Measurements from ENCODE around the gene GRIK2.

Gene GRIK2

GRCh38 chr6:101921829-101922450, 528.4 kb downstream of the GRIK2 start:
- DNase-seq: no peak

DNA sequence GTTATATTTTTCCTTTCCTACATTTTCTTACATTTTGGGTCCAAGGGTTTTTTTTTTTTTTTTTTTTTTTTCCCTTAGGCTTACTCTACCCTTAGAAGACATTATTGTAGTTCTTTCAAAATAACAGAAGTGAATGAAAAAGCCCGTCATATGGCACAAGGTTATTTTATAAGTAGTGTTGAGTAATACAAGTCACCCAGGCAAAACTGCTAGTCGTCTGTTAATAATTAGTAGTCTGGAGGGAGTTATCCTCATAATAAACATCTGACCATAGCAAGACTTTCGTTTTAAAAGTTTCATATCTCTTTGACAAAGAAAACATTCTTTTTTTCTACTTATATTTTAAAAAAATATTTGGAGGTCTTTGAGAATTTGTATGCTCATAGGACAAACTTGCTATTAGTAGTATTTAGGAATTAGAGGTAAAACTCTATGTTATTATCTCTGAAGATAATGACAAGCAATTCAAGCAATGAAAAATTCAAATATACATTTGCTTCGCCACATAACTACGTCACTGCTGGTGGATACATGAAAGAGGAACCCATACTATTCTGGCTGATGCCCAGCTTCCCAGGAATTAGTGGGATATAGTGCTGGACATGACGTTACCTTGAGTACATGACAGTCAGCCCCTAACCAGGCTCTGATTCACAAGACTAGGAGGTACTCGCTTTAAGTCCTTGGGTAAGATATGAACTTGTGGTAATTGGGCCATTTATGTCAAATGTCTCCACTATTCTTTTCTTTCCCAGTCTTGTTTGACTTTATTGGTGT, 532.8 kb downstream of the GRIK2 start:
- no peak for DNase-seq

GRCh38 chr6:101931766-101932165, 538.3 kb downstream of the GRIK2 start:
- DNase-seq: no peak

- DNase-seq: no peak
Observed at GRCh38 chr6:101932704-101933103, 539.2 kb downstream of the GRIK2 start.

GRCh38 chr6:101935732-101936131, 542.2 kb downstream of the GRIK2 start:
- no peak for DNase-seq

DNA sequence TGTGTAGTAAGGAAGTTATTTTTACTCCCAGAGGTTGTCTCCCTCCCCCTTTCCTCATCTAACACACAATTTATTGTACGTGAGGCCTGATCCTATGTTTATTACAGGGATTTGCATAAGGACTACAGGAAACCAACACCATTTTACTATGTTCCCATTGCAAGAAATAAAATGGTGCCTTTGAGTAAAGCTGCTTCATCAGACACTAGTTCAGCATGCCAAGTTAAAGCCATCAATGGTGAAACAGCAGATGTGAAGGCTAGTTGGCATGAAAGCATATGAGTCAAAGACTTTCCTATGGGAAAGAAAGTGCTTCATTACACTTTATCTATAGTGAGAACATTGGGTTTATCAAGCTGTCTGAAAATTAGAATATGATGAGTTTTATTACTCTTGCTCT, 543.0 kb downstream of the GRIK2 start:
- DNase-seq: no peak

GRCh38 chr6:101937108-101937507, 543.6 kb downstream of the GRIK2 start:
- DNase-seq: no peak

DNA sequence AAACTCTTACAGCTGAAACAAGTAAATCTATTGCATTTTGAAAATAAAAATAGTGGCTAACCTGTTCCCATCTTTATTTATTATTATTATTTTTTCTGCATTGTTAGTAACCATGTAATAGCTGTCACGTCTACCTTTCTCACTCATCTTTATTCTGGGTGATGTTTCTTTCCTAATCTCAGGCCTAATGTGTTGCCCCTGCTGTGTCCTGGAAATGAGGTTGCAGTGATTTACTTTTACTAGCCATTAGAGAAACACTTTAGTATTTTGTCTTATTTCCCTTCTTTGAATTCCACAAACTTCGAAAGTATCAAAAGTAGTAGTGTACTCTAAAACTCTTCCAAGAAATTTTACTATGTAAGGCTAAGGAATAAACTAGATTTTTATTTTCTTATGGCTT, 546.9 kb downstream of the GRIK2 start:
- no peak for DNase-seq

DNA sequence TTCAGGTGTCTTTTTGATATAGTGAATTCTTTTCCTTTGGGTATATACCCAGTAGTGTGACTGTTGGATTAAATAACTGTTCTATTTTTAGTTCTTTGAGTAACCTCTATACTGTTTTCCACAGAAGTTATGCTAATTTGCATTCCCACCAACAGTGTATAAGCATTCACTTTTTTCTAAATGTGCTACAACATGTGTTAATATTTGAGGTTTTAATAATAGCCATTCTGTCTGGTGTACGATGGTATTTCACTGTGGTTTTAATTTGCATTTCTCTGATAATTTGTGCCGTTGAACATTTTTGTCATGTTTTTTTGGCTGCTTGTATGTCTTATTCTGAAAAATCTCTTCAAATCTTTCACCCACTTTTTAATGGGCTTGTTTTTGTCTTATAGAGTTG, 563.5 kb downstream of the GRIK2 start:
- no peak for DNase-seq

GRCh38 chr6:101961357-101961756, 567.8 kb downstream of the GRIK2 start:
- no peak for DNase-seq

- DNase-seq: no peak
Observed at GRCh38 chr6:101980924-101981323, 587.4 kb downstream of the GRIK2 start.

DNA sequence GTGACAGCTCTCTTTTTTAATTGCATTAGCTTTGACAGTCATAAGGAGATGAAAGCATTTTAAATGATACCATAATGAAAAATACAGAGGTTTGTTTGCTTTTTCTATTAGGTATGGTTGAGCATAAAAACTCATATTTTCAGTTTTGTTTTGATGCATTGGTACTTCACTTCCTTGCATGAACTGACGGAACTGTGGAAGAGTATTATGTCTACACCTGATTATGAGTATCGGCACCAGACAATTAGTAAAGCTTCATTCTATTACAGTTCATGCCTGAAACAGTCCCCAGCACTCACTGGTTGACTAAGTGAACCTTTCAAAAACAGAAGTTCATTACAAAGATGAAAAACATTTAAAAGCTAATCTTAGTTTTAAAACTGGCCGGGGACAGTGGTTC, 593.0 kb downstream of the GRIK2 start:
- DNase-seq: no peak

DNA sequence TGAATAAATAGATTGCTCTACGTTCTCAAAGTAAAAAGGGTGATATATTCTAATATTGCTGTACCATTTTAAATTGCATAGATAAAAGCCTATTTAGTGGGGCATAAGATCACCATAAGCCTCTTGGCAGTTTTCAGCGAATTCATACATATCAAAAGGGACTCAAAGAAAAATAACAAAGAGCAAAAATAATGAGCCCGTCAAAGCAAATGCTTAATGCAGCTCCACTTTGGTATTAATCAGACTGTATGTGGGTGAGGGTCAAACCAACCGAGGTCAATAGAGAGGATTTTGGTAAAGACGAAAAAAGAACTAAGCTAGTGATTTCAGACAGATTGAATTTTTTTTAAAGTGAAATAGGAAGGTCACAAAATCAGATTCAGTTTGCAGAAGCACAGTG, 598.8 kb downstream of the GRIK2 start:
- no peak for DNase-seq

- DNase-seq: no peak
Observed at GRCh38 chr6:101994521-101994920, 601.0 kb downstream of the GRIK2 start.

DNA sequence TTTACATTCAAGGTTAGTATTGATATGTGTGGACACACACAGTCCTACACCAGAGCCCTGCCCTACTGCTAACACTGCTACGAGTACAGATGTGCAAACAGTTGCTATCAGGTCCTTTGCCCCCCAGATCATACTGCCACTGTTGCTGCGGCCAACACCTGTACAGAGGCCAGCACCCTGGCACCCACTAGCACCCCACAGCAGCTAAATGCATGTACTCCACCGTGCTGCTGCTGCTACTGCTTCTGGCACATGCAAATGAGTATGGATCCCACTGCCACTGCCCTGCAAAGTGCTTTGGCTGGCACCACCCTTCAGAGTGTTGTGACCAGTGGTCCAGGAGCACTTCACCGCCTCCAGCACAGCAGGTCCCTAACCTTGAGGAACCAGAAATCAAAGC, 621.9 kb downstream of the GRIK2 start:
- no peak for DNase-seq

DNA sequence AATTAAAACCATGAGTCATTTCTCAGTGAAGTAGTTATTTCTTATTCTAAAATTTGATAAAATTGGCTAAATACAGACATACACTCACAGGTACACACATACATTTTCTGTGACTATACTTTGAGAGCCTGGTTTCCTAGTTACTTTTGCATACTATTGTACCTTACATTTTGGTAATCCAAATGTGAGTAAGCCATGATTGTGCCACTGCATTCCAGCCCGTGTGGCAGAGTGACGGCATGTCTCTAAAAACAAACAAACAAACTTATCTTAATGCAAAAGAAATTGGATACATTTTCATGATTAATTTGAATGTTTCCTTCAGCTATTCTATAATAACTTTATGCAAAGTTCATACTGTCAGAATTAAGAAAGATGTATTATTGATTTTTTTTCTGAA, 628.8 kb downstream of the GRIK2 start:
- no peak for DNase-seq

DNA sequence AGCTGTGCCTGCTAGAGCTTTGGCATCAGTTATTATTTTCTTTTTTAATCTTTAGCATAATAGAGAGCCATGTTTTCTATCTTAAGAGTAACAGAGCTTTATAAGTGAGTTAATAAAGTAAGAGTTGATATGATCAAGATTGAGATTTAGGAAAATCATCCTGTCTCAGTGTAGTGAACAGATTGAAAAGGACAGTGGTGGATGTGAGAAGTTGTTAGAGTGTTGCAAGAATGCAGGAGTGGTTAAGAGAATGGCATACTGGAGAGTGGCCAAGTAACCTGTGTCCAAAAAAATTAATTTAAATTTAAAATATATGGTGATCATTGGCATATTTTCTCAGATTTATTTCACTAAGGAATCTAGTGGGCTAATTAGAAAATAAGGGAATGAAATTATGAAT, 629.3 kb downstream of the GRIK2 start:
- DNase-seq: no peak

- no peak for DNase-seq
Observed at GRCh38 chr6:102023977-102024657, 630.6 kb downstream of the GRIK2 start.

GRCh38 chr6:102026649-102027048, 633.1 kb downstream of the GRIK2 start:
- DNase-seq: no peak

DNA sequence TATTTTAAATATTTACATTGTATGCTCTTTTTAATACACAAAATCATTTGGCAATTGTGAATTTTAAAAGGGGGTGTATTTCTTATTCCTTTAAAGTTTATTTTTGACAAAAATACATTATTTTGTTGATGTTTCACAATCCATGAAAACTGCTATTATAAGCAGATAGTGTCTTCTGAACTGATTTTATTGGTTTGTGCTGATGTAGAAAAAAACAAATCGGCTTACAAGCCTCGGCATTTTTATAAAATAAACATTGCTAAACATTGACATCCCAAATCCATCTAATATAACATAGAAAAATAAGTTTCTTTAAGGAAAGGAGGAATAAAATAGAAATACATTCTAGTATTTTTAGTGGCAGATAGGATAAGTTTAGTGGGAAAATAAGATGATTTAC, 634.7 kb downstream of the GRIK2 start:
- DNase-seq: no peak

DNA sequence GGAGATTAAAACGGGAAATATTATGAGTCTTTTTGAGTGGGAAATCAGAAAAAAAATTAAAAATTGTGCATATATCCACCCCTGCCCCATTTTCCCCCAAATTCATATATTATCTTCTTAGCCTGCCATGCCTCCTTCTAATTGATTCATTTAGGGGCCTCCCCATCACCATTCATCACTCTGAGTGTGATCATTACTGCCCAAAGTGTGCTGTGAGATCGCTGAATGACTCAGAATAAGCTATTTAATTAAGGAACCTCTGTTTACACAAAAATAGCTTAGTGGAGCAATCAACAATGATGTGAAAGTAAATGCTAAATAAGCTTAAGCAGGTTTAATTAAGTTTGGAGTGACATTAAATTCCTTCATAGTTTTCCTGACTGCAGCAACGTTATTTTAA, 645.5 kb downstream of the GRIK2 start:
- DNase-seq: no peak

- no peak for DNase-seq
Observed at GRCh38 chr6:102039441-102039840, 645.9 kb downstream of the GRIK2 start.

DNA sequence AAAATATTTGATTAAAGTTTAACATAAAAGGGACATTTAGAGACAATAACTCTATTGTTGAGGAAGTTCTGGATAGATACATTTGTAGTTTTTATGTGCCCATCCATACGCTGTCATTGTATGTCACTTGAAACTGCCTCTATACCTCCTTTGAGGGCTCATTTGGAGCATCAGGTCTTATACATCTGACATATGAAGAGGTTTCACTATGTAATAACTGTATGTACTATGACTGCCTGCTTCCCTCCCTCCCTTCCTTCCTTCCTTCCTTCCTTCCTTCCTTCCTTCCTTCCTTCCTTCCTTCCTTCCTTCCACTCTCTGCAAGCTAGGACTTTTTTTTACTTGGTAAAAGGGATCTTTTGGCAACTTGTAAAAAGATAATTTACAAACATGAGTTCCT, 657.5 kb downstream of the GRIK2 start:
- DNase-seq: no peak

DNA sequence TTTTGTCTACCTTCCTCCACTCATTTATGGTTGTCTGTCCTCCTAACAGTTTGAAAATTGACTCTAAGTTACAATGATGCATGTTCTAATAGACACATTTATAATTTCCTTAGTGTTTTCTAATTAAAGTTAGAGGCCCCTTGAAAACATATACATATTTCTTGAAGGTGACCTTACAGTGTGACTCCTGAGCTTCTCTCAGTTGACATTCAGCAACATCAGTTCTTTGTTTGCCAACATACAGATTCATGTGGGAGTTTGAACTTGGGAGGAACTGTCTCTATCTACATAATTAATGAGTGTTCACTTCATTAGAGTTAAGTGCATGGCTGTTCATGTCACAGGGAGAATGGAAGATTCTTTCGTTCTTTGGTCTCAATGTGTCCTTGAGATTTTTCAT, 658.2 kb downstream of the GRIK2 start:
- DNase-seq: no peak

Measured in SIG-M5 (cell line).